ENCODE results near the gene HMGB4. TPM values are rescaled to one million over a fixed set of nuclear protein-coding genes. Genes with fewer than 3 reads are reported as not detected.

Gene HMGB4
- polyA plus RNA-seq, 1 experiment: not detected

DNA sequence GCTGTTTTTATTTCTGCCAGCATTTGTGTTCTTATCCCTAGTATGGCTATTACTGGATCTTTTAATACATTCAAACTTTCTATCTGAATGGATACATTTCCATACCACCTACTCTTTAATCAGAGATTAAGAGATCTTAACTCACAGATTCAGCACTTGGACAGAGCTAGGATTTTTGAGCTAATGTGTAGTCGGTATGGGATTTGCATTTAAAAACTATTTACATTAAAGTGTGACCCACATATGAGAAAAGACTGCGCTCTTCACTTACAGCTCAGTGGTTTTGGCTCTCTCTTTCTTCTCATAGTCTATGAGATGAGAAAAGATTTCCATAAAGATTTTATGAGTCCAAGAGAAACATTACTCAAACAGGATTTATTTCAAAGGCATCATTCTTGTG, 16.4 kb downstream of the HMGB4 start:
- Histone ChIP-seq H3K9me3 (ENCODE audit: control insufficient read depth, insufficient read depth, low read length) (no peaks in the 10 kb centered on the region), H3K4me3 (ENCODE audit: low read depth, low read length) (no peak overlapping the region), H3K27me3 (ENCODE audit: control insufficient read depth, insufficient read depth, low read length) (no peaks in the 10 kb centered on the region), H3K27ac (ENCODE audit: low read depth, low read length) (no peak overlapping the region)
- POLR2A ChIA-PET: no interaction called here
- TF ChIP-seq CTCF (IDR thresholded peaks at IDR 0.05; ENCODE audit: low read depth, low read length): no peak
- DNase-seq (ENCODE audit: low read depth, low spot score): no peak
- CTCF ChIA-PET: interaction anchor here (0.6 kb wide), 1 partner anchor 115 kb away, joined by 3 read pairs; no protein-coding TSS in a partner anchor

DNA sequence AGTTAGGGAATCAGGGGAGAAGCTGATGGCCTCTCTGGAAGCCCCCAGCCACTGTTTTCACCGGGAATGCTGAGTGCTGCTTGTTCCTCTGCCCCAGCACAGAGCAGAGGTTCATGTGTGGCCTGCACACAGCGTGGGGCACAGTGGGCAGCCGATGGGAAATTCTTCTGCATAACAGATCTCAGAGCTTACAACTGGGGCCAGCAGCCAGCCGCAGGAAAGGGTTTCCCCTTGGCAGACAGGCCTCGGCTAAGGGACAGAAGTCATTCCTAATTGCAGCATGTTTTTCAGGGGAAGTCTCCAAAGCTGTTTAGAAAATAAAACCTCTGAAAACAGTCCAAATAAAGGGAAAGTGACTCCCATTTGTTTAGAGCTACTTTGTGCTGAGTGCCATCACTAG, 22.6 kb downstream of the HMGB4 start:
- DNase-seq (ENCODE audit: low read depth, low spot score): no peak
- POLR2A ChIA-PET: no interaction called here
- Histone ChIP-seq H3K9me3 (ENCODE audit: control insufficient read depth, insufficient read depth, low read length) (no peaks in the 10 kb centered on the region), H3K4me3 (ENCODE audit: low read depth, low read length) (no peak overlapping the region), H3K27me3 (ENCODE audit: control insufficient read depth, insufficient read depth, low read length) (no peaks in the 10 kb centered on the region), H3K27ac (ENCODE audit: low read depth, low read length) (no peak overlapping the region)
- CTCF ChIA-PET: interaction anchor here (0.6 kb wide), 1 partner anchor 271 kb away, joined by 3 read pairs; no protein-coding TSS in a partner anchor
- TF ChIP-seq CTCF (IDR thresholded peaks at IDR 0.05; ENCODE audit: low read depth, low read length): no peak

- CTCF ChIA-PET: interaction anchor here (1.4 kb wide), 1 partner anchor 11 kb away, joined by 3 read pairs; no protein-coding TSS in a partner anchor
- Histone ChIP-seq H3K4me3 (ENCODE audit: low read depth, low read length) (no peak overlapping the region), H3K27me3 (ENCODE audit: control insufficient read depth, insufficient read depth, low read length) (no peaks in the 10 kb centered on the region), H3K9me3 (ENCODE audit: control insufficient read depth, insufficient read depth, low read length) (no peaks in the 10 kb centered on the region), H3K27ac (ENCODE audit: low read depth, low read length) (peak overlapping the region; percentile 73)
- TF ChIP-seq CTCF (IDR thresholded peaks at IDR 0.05; ENCODE audit: low read depth, low read length): no peak
- POLR2A ChIA-PET: no interaction called here
- peak; percentile 53 for DNase-seq (ENCODE audit: low read depth, low spot score)
Measured at GRCh38 chr1:33893147-33893830, 29.4 kb downstream of the HMGB4 start.

- CTCF ChIA-PET: no interaction called here
- no peak overlapping the region for H3K4me3 ChIP-seq (ENCODE audit: low read depth, low read length)
- H3K9me3 ChIP-seq (ENCODE audit: control insufficient read depth, insufficient read depth, low read length): no peaks in the 10 kb centered on the region
- H3K27me3 ChIP-seq (ENCODE audit: control insufficient read depth, insufficient read depth, low read length): no peaks in the 10 kb centered on the region
- no peak for DNase-seq (ENCODE audit: low read depth, low spot score)
- TF ChIP-seq CTCF (IDR thresholded peaks at IDR 0.05; ENCODE audit: low read depth, low read length): no peak
- no peak overlapping the region for H3K27ac ChIP-seq (ENCODE audit: low read depth, low read length)
- POLR2A ChIA-PET: no interaction called here
Measured at GRCh38 chr1:33895396-33895795, 31.5 kb downstream of the HMGB4 start.

DNA sequence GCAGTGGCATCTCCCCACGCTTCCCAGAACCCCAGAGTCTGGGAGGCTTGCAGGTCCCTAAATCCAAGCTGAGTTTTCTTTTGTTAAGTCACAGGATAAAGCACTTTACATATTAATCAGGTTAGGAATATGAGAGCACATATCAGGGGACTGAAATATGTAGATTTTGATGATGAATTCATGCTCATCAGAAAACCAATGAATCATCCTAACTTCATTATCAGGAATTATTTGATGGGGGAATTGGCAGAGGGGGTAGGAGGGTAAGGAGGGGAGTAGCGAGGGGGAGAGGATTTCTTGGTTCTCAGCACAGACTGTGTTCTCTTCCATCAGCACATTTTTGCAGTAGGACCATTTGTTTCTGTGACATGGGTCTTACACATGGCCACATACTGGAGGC, 32.1 kb downstream of the HMGB4 start:
- Histone ChIP-seq H3K9me3 (ENCODE audit: control insufficient read depth, insufficient read depth, low read length) (no peaks in the 10 kb centered on the region), H3K27ac (ENCODE audit: low read depth, low read length) (no peak overlapping the region), H3K4me3 (ENCODE audit: low read depth, low read length) (no peak overlapping the region), H3K27me3 (ENCODE audit: control insufficient read depth, insufficient read depth, low read length) (no peaks in the 10 kb centered on the region)
- ChIA-PET CTCF (no interaction called here), POLR2A (no interaction called here)
- DNase-seq (ENCODE audit: low read depth, low spot score): no peak
- no peak for TF ChIP-seq CTCF (IDR thresholded peaks at IDR 0.05; ENCODE audit: low read depth, low read length)

All from AG04450 (cell line).